ENCODE results near the gene SHH. TPM values are rescaled to one million over a fixed set of nuclear protein-coding genes. Genes with fewer than 3 reads are reported as not detected.

Gene SHH
- polyA plus RNA-seq (ENCODE audit: insufficient read length in 4 of 4), result 1 to 10 TPM in 3 of 4 donors, under 1 TPM in 1; 0.22 to 4.9 (median 3.3) TPM

GRCh38 chr7:155811895-155812761, at the start of gene SHH:
TSS of gene SHH (minus strand) at chr7:155812463. CDS start at chr7:155812122, 341 bp downstream.
- no peak for DNase-seq (ENCODE audit: low read depth in 4 of 4, low spot score in 3 of 4)

- DNase-seq (ENCODE audit: low read depth in 4 of 4, low spot score in 3 of 4), result no peak
Measured at GRCh38 chr7:155861480-155861868, 49.2 kb upstream of the SHH start.

DNA sequence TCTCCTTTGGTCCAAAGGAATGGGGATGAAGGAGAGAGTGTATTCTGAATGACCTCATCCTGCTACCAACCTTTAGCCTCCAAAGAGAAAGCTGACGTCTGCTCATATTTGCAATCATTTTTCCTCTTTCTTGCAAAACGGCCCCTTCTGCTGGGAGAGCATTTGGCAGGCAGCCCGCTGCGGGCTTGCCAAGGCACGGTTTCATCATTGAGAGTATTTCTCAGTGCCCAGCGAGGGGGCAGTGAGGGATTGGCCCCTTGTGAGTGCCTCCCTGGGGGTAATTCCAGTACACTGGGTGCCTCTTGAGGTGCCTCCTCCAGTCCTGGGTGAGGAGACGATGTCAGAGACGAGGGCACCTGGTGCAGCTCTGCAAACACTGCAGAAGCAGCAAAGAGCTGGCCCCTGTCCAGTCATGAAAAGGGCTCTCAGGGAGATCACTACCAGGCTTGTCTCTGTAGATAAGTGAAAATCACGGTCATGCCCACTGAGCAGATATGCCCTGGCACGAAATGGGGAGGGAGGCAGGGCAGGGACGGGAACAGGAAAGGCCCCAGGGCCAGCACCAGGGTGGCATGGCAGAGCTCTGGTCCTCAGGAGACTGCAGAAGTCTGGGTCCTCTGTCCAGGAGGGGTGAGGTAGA, 48.7 kb upstream of the SHH start:
- no peak for DNase-seq (ENCODE audit: low read depth in 4 of 4, low spot score in 3 of 4)

GRCh38 chr7:155860461-155860839, 48.2 kb upstream of the SHH start:
- DNase-seq (ENCODE audit: low read depth in 4 of 4, low spot score in 3 of 4), result no peak

- no peak for DNase-seq (ENCODE audit: low read depth in 4 of 4, low spot score in 3 of 4)
Measured at GRCh38 chr7:155858521-155859061, 46.3 kb upstream of the SHH start.

DNA sequence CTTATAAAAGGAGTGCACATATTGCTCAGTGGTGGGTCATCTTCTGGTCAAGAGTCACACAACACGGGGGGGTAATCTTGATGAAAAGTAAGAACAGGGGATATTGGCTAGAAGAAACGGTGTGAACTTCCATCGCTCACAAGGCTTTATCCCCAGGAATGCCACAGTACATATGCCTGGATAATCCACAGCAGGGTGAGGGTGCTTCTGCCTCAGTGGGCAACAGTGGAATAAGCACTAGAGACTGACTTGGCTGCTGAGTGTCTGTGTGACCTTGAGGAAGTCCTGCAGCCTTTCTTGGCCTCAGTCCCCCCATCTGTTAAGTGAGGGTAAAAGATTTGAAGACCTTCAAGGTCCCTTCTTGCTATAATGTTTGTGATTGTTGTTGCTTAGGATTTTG, 44.9 kb upstream of the SHH start:
- no peak for DNase-seq (ENCODE audit: low read depth in 4 of 4, low spot score in 3 of 4)

DNA sequence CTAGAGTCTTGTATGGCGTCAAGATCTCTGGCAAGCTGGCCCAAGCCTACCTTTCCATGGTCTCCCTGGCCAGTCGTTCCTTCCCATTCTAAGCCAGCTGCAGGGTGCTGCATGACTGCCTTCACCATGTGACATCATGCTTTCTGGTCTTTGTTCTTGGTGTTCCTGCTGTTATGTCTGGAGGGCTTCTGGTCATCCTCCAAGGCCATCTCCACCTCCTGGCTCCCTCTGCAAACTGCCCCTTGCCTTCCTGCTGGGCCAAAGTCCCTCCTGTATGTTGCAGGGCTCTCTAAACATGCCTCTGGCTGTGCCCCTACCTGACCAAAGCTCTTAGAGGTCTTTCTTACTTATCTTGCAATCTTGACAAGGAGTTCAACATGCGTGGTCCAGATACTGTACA, 44.4 kb upstream of the SHH start:
- DNase-seq (ENCODE audit: low read depth in 4 of 4, low spot score in 3 of 4), result no peak

GRCh38 chr7:155852426-155853301, 40.4 kb upstream of the SHH start:
- no peak for DNase-seq (ENCODE audit: low read depth in 4 of 4, low spot score in 3 of 4)

- no peak for DNase-seq (ENCODE audit: low read depth in 4 of 4, low spot score in 3 of 4)
Measured at GRCh38 chr7:155851892-155852291, 39.6 kb upstream of the SHH start.

GRCh38 chr7:155850766-155851678, 38.8 kb upstream of the SHH start:
- DNase-seq (ENCODE audit: low read depth in 4 of 4, low spot score in 3 of 4), result no peak

GRCh38 chr7:155850001-155850436, 37.8 kb upstream of the SHH start:
- DNase-seq (ENCODE audit: low read depth in 4 of 4, low spot score in 3 of 4), result no peak

GRCh38 chr7:155848691-155849669, 36.7 kb upstream of the SHH start:
- DNase-seq (ENCODE audit: low read depth in 4 of 4, low spot score in 3 of 4), result no peak

GRCh38 chr7:155847821-155848435, 35.7 kb upstream of the SHH start:
- DNase-seq (ENCODE audit: low read depth in 4 of 4, low spot score in 3 of 4), result no peak

DNA sequence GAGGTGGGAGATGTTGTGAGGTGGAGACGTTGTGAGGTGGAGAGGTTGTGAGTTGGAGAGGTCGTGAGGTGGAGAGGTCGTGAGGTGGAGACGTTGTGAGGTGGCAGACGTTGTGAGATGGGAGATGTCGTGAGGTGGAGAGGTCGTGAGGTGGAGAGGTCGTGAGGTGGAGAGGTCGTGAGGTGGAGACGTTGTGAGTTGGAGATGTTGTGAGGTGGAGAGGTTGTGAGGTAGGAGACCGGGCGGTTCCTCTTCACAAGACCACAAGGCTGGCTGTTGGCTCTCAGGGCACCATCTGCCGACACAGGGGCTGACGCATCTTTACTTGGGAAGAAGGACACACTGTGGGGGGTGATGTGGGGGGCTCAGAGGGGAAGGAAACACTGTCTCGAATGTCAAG, 34.7 kb upstream of the SHH start:
- no peak for DNase-seq (ENCODE audit: low read depth in 4 of 4, low spot score in 3 of 4)

DNA sequence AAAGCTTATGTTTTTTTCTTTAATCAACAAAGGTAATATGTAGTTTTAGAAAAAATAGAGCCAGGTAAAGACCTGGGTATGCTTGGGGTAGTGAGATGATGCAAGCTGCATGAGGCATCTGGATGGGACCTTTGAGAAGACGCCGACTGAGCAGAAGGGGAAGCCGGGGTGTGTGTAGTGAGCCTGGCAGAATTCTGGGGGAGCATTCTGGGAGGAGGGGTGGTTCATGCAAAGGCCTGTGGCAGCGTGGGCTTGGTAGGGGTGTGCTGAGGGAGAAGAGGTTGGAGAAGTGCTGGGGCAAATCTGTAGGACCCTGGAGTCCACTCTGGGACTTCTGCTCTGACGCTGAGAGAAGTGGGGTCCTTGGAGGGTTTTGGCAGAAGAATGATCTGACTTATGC, 33.9 kb upstream of the SHH start:
- DNase-seq (ENCODE audit: low read depth in 4 of 4, low spot score in 3 of 4), result no peak

- no peak for DNase-seq (ENCODE audit: low read depth in 4 of 4, low spot score in 3 of 4)
Measured at GRCh38 chr7:155845226-155845625, 33.0 kb upstream of the SHH start.

GRCh38 chr7:155844526-155844925, 32.3 kb upstream of the SHH start:
- DNase-seq (ENCODE audit: low read depth in 4 of 4, low spot score in 3 of 4), result no peak

DNA sequence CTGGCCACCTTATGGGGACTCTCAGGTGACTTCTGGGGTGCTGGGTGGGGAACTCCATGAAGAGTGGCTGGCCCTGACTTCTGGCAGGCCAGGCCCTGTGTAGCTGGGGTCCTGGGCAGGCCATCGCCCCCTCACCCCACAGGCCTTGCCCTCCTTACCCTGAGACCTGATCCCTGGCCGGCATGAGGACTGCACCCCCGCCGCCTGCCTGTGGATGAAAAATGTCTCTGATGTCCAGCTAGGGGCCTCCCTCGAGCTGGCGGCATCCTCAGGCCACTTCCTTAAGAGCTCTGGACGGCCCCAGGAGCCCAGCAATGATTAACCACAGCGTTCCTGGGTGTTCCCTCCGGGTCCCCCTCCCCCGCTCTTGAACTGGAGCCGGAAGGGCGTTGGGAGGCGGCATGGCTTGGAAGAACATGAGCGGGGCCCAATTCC, 31.8 kb upstream of the SHH start:
- DNase-seq (ENCODE audit: low read depth in 4 of 4, low spot score in 3 of 4), result peak; percentile 59 to 79 (median 72)

Measured in left renal pelvis (tissue), 4 donors.